Astrocyte of the spinal cord (primary cell): ENCODE measurements around the gene NDUFS5.
"Not testable (repeated sequence)": the region's sequence is repeated elsewhere in the genome, so short reads cannot be mapped to it uniquely, and the experiment has no call there.

ENCODE experiments used
- DNase-seq: peaks from one replicate; pipeline ENCODE4 v3.0.0; 2011; ENCODE audit warnings: low read depth, low spot score
- H3K4me3 ChIP-seq: 2 replicates; pipeline ENCODE4 v1.5.1; 2011; ENCODE audit warnings: low read depth, mild to moderate bottlenecking, low read length, moderate library complexity
- CTCF ChIP-seq: IDR thresholded peaks from 2 replicates; pipeline ENCODE4 v1.5.1; 2012; ENCODE audit warnings: low read depth, mild to moderate bottlenecking, low read length, inconsistent platforms
- in situ Hi-C: cut with HindIII; loops from 2 replicates; pipeline ENCODE4 v1.10.0; 2017; ENCODE audit warnings: low sequenced_read_pairs

The NDUFS5 gene

GRCh38 chr1:39016604-39017171 is 9.5 kb upstream of the NDUFS5 start:
- no peak for TF ChIP-seq CTCF
- in situ Hi-C loops: no loop called here
- no peak for DNase-seq
- H3K4me3 ChIP-seq: no peak overlapping the region

- DNase-seq: no peak
- in situ Hi-C loops: no loop called here
- H3K4me3 ChIP-seq: no peak overlapping the region
- no peak for TF ChIP-seq CTCF
Observed at GRCh38 chr1:39017266-39017665, 8.9 kb upstream of the NDUFS5 start.

- DNase-seq, in situ Hi-C loops, H3K4me3 ChIP-seq: not testable (repeated sequence)
Observed at GRCh38 chr1:39020494-39020893, 5.7 kb upstream of the NDUFS5 start.

- TF ChIP-seq CTCF: no peak
- no peak for DNase-seq
- in situ Hi-C loops: no loop called here
- H3K4me3 ChIP-seq: no peak overlapping the region
Observed at GRCh38 chr1:39021426-39021825, 4.7 kb upstream of the NDUFS5 start.

GRCh38 chr1:39023140-39023539 is 3.0 kb upstream of the NDUFS5 start:
- TF ChIP-seq CTCF: no peak
- DNase-seq: no peak
- in situ Hi-C loops: no loop called here

GRCh38 chr1:39026866-39027507 is 837 bp downstream of the NDUFS5 start:
- TF ChIP-seq CTCF: no peak
- no peak for DNase-seq
- in situ Hi-C loops: no loop called here
- H3K4me3 ChIP-seq: peak overlapping the region; percentile 93

More at GRCh38 chr1:39023140-39023539, 3.0 kb upstream of the NDUFS5 start:
- no peak overlapping the region for H3K4me3 ChIP-seq

- no peak overlapping the region for H3K4me3 ChIP-seq
- no peak for TF ChIP-seq CTCF
- DNase-seq: no peak
- in situ Hi-C loops: no loop called here
Observed at GRCh38 chr1:39034114-39034654, 8.0 kb downstream of the NDUFS5 start.
